ENCODE measurements around the gene RAB2B.

Gene RAB2B

GRCh38 chr14:21428930-21429329, 47.8 kb downstream of the RAB2B start:
- no peak for TF ChIP-seq CTCF (IDR thresholded peaks at IDR 0.05; ENCODE audit: insufficient read depth, low read depth, low read length, missing control alignments)
- DNase-seq (ENCODE audit: low read depth), result no peak
- no peak overlapping the region for H3K4me3 ChIP-seq (ENCODE audit: low read length)

DNA sequence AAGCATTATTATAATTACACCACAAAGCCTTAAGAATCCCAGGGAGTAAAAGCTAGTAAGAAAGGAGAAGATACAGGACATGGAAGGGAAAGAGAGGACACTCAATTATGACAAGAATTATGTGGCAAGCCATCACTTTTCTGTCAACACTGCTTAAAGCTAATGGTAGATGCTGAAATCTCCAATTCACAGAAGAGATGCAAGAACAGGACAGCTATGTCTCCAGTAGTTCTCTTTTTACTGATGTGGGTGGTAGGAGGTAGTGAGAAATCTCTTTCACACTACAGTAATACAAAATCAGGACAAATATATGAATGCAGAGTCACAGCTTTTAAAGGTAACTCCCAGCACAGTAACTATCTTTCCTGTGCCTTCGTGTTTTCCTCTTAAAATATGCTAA, 50.1 kb downstream of the RAB2B start:
- H3K4me3 ChIP-seq (ENCODE audit: low read length), result no peak overlapping the region
- TF ChIP-seq CTCF (IDR thresholded peaks at IDR 0.05; ENCODE audit: insufficient read depth, low read depth, low read length, missing control alignments), result no peak
- DNase-seq (ENCODE audit: low read depth), result no peak

- DNase-seq (ENCODE audit: low read depth), result no peak
- TF ChIP-seq CTCF (IDR thresholded peaks at IDR 0.05; ENCODE audit: insufficient read depth, low read depth, low read length, missing control alignments), result no peak
- no peak overlapping the region for H3K4me3 ChIP-seq (ENCODE audit: low read length)
These were observed 57.2 kb downstream of the RAB2B start for GRCh38 chr14:21419528-21419927.

DNA sequence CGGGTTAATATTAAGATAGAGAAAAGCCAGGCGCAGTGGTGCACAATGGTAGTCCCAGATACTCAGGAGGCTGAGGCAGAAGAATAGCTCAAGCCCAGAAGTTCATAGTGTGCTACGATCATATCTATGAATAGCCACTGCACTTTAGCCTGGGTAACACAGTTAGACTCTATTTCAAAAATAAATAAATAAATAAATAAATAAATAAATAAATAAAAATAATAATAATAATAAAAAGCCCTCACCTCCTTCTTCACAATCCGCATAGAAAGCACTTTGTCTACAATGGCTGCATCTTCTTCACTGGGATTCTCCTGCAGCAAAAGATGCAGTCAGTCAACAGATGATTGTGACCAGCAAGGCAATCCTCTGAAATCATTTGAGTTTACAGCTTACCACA, 61.4 kb downstream of the RAB2B start:
- no peak overlapping the region for H3K4me3 ChIP-seq (ENCODE audit: low read length)
- no peak for DNase-seq (ENCODE audit: low read depth)
- no peak for TF ChIP-seq CTCF (IDR thresholded peaks at IDR 0.05; ENCODE audit: insufficient read depth, low read depth, low read length, missing control alignments)

GRCh38 chr14:21414137-21414631, 62.6 kb downstream of the RAB2B start:
- no peak for TF ChIP-seq CTCF (IDR thresholded peaks at IDR 0.05; ENCODE audit: insufficient read depth, low read depth, low read length, missing control alignments)
- no peak overlapping the region for H3K4me3 ChIP-seq (ENCODE audit: low read length)
- DNase-seq (ENCODE audit: low read depth), result no peak

Measured in epithelial cell of esophagus (primary cell).